ENCODE measurements around the gene ARID4B.

DNA sequence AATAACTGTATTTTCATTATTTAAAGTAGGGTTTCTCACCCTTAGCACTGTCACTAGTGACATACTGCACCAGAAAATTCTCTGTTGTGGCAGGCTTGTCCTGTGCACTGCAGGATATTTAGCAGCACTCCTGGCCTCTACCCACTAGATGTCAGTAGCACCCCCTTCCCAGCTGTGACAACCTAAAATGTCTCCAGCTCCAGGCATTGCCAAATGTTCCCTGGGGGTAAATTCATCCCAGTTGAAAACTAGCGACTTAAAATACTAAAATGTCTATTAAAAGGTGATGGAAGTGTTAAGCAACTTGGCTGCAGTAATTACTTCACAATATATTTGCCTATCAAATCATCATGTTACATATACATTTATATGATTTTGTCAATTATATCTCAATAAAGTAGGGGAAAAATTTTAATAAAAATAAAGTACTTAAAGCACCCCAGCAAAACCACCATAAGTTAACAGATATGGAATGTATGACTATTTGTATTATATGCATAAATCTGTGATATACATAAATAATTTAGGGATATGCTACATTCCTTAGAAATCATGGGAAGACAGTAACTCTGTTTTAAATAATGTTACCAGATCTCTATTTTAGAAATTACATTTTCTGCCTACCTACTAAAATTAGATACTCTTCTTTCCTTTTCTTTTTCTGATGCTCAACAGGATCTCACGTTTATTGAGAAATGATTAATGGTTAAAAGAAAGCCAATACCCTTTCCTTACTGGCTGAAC is 74.6 kb downstream of the ARID4B start:
- TF ChIP-seq POLR2A (IDR thresholded peaks at IDR 0.05) (no peak), CTCF (IDR thresholded peaks at IDR 0.05) (no peak)

Measured in lower leg skin (tissue), 3 donors.